ENCODE results near the gene UCHL3. TPM values are rescaled to one million over a fixed set of nuclear protein-coding genes. Genes with fewer than 3 reads are reported as not detected.

The UCHL3 gene
- total and polyA plus RNA-seq, 2 of the 8 experiments (the other 6 are each of a cell fraction or from before 2014, with no cell fraction given): 33.0 to 61.1 TPM

DNA sequence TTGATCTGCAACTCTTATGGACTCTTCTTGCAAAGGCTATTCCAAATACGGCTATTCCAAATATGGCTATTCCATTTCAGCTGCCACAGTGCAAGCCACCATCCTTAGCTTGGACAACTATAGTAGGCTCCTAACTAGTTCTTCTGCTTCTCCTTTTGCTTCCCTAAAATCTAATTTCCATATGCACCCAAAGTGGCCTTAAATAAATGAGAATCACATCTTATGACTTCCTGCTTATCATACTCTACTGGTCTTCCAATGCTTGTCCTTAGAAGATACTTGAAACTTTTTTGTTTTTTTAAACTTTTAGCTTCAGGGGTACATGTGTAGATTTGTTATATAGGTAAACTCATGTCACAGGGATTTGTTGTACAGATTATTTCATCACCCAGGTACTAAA is 4.9 kb downstream of the UCHL3 start (continued):
- TF ChIP-seq, protein P1, sequence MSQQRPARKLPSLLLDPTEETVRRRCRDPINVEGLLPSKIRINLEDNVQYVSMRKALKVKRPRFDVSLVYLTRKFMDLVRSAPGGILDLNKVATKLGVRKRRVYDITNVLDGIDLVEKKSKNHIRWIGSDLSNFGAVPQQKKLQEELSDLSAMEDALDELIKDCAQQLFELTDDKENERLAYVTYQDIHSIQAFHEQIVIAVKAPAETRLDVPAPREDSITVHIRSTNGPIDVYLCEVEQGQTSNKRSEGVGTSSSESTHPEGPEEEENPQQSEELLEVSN (IDR thresholded peaks at IDR 0.05): no peak
- no peak for TF ChIP-seq RXRA (IDR thresholded peaks at IDR 0.05; ENCODE audit: insufficient read depth, low read depth, low read length)

Measured in H1 (cell line).